Activated CD4-positive, alpha-beta T cell treated with anti-CD3 and anti-CD28 coated beads for 36 hours (primary cell): ENCODE results near the gene TREML4. TPM values are rescaled to one million over a fixed set of nuclear protein-coding genes. Genes with fewer than 3 reads are reported as not detected.

Experiments used
- ATAC-seq: fragments of 200-7000 bp; cut with Tn5 transposase; one replicate; pipeline ENCODE4 v1.10.0; 2021; ENCODE audit warnings: mild to moderate bottlenecking, moderate library complexity
- CTCF ChIA-PET: fragments of 350-600 bp; sonication (Branson Sonifier 250); formaldehyde crosslinking; loops from one replicate; lab custom pipeline; 2021; ENCODE audit warnings: antibody characterized with exemption; lab: Charles Lee
- POLR2A ChIA-PET: fragments of 350-600 bp; sonication (Branson Sonifier 250); formaldehyde crosslinking; loops from one replicate; lab custom pipeline; 2021; ENCODE audit warnings: antibody characterized with exemption, inconsistent platforms; lab: Charles Lee
- DNase-seq: peaks from one replicate; pipeline ENCODE4 v3.0.0-alpha.2; 2020
- H3K27ac Mint-ChIP-seq: one replicate; pipeline ENCODE4 v1.8.0; 2021; ENCODE audit warnings: mixed read lengths
- H3K27me3 Mint-ChIP-seq: one replicate; pipeline ENCODE4 v1.8.0; 2021; ENCODE audit warnings: mixed read lengths
- H3K36me3 Mint-ChIP-seq: one replicate; pipeline ENCODE4 v1.8.0; 2021; ENCODE audit warnings: low read depth, mixed read lengths
- H3K4me1 Mint-ChIP-seq: one replicate; pipeline ENCODE4 v1.8.0; 2021; ENCODE audit warnings: mixed read lengths
- H3K4me3 Mint-ChIP-seq: one replicate; pipeline ENCODE4 v1.8.0; 2021; ENCODE audit warnings: mild to moderate bottlenecking, moderate library complexity, mixed read lengths
- H3K9me3 Mint-ChIP-seq: one replicate; pipeline ENCODE4 v1.8.0; 2021; ENCODE audit warnings: low read depth, mixed read lengths
- intact Hi-C, 2 experiments: fragments of 100-400 bp; cut with DNase I in 1 of 2; cut with micrococcal nuclease in 1 of 2; formaldehyde crosslinking; loops; one replicate each; pipeline versions ENCODE4 v1.14.2 to v1.15.1; 2022 to 2024; cut with DNase I, micrococcal nuclease
- total RNA-seq, 2 experiments: library from RNA; stranded (reverse); gene quantifications; one replicate each; pipeline ENCODE4 v1.2.3, GENCODE V29; 2021

The TREML4 gene
- total RNA-seq, 2 experiments from 2014 or later, result not detected

DNA sequence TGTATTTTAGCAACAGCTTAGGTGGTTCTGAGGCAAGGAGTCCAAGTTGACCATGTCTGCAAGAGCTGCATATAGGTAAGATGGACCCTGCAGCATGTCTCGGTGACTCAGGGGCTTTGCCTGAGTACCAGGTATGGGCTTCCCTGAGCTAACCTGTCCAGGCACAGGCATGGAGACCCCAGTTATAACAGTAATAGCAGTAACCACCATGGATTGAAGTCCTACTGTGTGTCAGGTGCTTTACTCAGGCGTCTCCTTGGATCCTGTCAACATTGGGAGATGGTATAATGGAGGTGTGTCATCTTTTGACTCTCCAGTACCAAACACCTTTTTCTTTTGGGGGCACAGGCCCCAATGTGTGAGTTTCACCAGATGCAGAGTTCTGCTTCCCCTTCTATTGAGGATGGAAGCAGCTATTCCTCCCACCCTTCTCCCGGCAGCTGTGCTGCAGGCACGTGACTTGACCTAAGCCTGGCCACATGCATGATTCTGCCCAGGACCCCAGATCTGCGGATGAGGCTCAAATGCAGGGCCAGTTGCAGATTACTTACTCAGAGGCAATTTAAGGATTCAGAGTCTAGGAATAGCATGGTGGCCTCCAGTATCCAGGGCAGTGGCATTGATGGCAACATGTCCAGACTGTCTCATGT lies 44.6 kb downstream of the TREML4 start:
- Mint-ChIP-seq H3K27ac (no peak overlapping the region), H3K4me3 (no peak overlapping the region), H3K9me3 (no peaks in the 10 kb centered on the region), H3K27me3 (no peaks in the 10 kb centered on the region), H3K4me1 (peaks cover 3% of the 10 kb centered on the region), H3K36me3 (no peaks in the 10 kb centered on the region)
- intact Hi-C loops, result no loop called here
- DNase-seq (no peak), ATAC-seq (no peak)
- CTCF ChIA-PET, result interaction anchor here (0.6 kb wide), 1 partner anchor 47 kb away, joined by 4 read pairs; no protein-coding TSS in a partner anchor
- POLR2A ChIA-PET, result no interaction called here

DNA sequence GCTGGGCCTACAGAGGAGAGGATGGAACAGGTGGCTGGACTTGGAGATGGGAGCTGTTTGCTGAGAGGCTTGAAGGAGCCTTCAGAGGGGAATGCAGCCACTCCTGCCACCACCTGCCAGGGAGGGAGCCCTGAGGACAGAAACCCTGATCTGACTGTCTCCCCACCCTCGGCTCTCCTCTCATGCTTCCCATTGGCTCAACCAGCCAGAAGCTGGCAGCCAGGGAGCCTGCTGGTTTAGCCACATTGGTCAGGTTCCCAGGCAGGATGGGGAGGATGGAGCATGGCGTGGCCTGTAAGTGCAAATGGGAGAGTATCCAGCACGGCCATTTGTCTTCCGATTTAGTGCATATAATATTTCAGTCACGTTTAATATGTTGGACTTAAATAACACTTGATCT lies 45.6 kb downstream of the TREML4 start:
- no peak overlapping the region for H3K4me3 Mint-ChIP-seq
- DNase-seq (no peak), ATAC-seq (no peak)
- intact Hi-C loops, result no loop called here
- CTCF ChIA-PET, result no interaction called here
- POLR2A ChIA-PET, result no interaction called here
- H3K4me1 Mint-ChIP-seq, result peaks cover 4% of the 10 kb centered on the region
- no peaks in the 10 kb centered on the region for H3K36me3 Mint-ChIP-seq
- no peaks in the 10 kb centered on the region for H3K27me3 Mint-ChIP-seq
- no peaks in the 10 kb centered on the region for H3K9me3 Mint-ChIP-seq
- H3K27ac Mint-ChIP-seq, result no peak overlapping the region

GRCh38 chr6:41274256-41274655 lies 46.1 kb downstream of the TREML4 start:
- no peaks in the 10 kb centered on the region for H3K27me3 Mint-ChIP-seq
- ATAC-seq (no peak), DNase-seq (no peak)
- H3K9me3 Mint-ChIP-seq, result no peaks in the 10 kb centered on the region
- no peak overlapping the region for H3K4me3 Mint-ChIP-seq
- CTCF ChIA-PET, result interaction anchor here (0.8 kb wide), 1 partner anchor 12 kb away, joined by 3 read pairs; no protein-coding TSS in a partner anchor
- H3K36me3 Mint-ChIP-seq, result no peaks in the 10 kb centered on the region
- H3K27ac Mint-ChIP-seq, result no peak overlapping the region
- POLR2A ChIA-PET, result no interaction called here
- peaks cover 10% of the 10 kb centered on the region for H3K4me1 Mint-ChIP-seq
- intact Hi-C loops, result no loop called here

DNA sequence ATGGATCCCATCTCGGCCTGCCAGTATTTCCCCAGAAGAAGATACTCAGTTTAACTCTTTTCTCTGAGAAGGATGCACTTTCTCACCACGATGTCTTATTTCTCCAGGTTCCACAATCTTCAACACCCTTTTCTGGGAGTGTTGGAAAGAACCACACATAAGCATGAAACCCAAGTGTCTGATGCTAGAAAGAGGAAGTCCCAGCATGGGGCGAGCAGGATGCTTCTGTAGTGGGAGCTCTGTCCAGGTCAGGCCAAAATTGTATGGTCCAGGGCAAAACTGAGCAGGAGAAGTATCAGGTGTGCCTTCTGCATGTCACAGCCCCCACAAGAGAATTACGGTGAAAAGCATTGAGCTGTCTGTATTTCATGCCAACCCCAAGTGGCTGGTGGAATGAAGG lies 47.3 kb downstream of the TREML4 start:
- no peak overlapping the region for H3K27ac Mint-ChIP-seq
- CTCF ChIA-PET, result no interaction called here
- POLR2A ChIA-PET, result no interaction called here
- H3K4me1 Mint-ChIP-seq, result peaks cover 12% of the 10 kb centered on the region
- intact Hi-C loops, result no loop called here
- no peak for ATAC-seq
- no peaks in the 10 kb centered on the region for H3K9me3 Mint-ChIP-seq
- H3K36me3 Mint-ChIP-seq, result no peaks in the 10 kb centered on the region
- no peak overlapping the region for H3K4me3 Mint-ChIP-seq
- no peaks in the 10 kb centered on the region for H3K27me3 Mint-ChIP-seq
- DNase-seq, result no peak

GRCh38 chr6:41277605-41278004 lies 49.5 kb downstream of the TREML4 start:
- CTCF ChIA-PET, result interaction anchor here (0.7 to 3.2 kb wide), 7 partner anchors 17 to 60 kb away, joined by 3 to 19 read pairs (median 5); no protein-coding TSS in a partner anchor
- intact Hi-C loops, result no loop called here
- H3K27ac Mint-ChIP-seq, result no peak overlapping the region
- H3K4me1 Mint-ChIP-seq, result peaks cover 9% of the 10 kb centered on the region
- H3K9me3 Mint-ChIP-seq, result no peaks in the 10 kb centered on the region
- POLR2A ChIA-PET, result no interaction called here
- DNase-seq (no peak), ATAC-seq (no peak)
- H3K4me3 Mint-ChIP-seq, result no peak overlapping the region
- H3K36me3 Mint-ChIP-seq, result no peaks in the 10 kb centered on the region
- no peaks in the 10 kb centered on the region for H3K27me3 Mint-ChIP-seq

GRCh38 chr6:41278699-41279405 lies 50.7 kb downstream of the TREML4 start:
- CTCF ChIA-PET, result interaction anchor here (0.5 to 3.2 kb wide), 16 partner anchors 9 to 427 kb away, joined by 3 to 19 read pairs (median 4); no protein-coding TSS in a partner anchor
- peak; percentile 79 for DNase-seq

GRCh38 chr6:41280381-41281057 lies 52.4 kb downstream of the TREML4 start:
- Mint-ChIP-seq H3K4me3 (no peak overlapping the region), H3K27me3 (peaks cover 3% of the 10 kb centered on the region), H3K9me3 (no peaks in the 10 kb centered on the region), H3K4me1 (peaks cover 11% of the 10 kb centered on the region), H3K27ac (no peak overlapping the region), H3K36me3 (no peaks in the 10 kb centered on the region)
- CTCF ChIA-PET, result no interaction called here
- POLR2A ChIA-PET, result no interaction called here
- ATAC-seq (no peak), DNase-seq (no peak)
- intact Hi-C loops, result no loop called here

More at GRCh38 chr6:41278699-41279405, 50.7 kb downstream of the TREML4 start:
- Mint-ChIP-seq H3K4me1 (peaks cover 11% of the 10 kb centered on the region), H3K27me3 (peaks cover 3% of the 10 kb centered on the region), H3K9me3 (no peaks in the 10 kb centered on the region), H3K27ac (peak overlapping the region; percentile 39), H3K36me3 (no peaks in the 10 kb centered on the region), H3K4me3 (no peak overlapping the region)
- ATAC-seq, result peak; percentile 92
- POLR2A ChIA-PET, result interaction anchor here (0.5 kb wide), 1 partner anchor 406 kb away, joined by 5 read pairs; no protein-coding TSS in a partner anchor
- intact Hi-C loops, result loop anchor here (1.0 kb wide), 2 partner anchors 39 to 40 kb away; no protein-coding TSS in a partner anchor

DNA sequence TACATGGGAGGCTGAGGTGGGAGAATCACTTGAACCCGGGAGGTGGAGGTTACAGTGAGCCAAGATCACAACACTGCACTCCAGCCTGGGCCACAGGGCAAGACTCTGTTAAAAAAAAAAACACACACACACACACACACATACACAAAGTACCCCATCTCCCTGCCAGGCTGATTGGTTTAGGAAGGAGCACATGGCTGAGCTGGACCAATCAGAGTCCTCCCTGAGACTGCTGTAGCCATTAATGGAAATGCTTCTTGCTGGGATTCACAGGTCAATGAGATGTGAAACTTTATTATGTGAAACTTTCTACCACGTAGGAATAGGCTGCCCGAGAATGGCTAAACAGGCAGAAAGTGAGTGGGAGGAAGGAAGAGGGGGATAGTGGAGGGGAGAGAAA lies 55.5 kb downstream of the TREML4 start:
- intact Hi-C loops, result no loop called here
- ChIA-PET POLR2A (no interaction called here), CTCF (no interaction called here)
- Mint-ChIP-seq H3K27ac (no peak overlapping the region), H3K9me3 (no peaks in the 10 kb centered on the region), H3K36me3 (no peaks in the 10 kb centered on the region), H3K4me1 (peaks cover 21% of the 10 kb centered on the region), H3K27me3 (peaks cover 3% of the 10 kb centered on the region), H3K4me3 (no peak overlapping the region)
- ATAC-seq (no peak), DNase-seq (no peak)

DNA sequence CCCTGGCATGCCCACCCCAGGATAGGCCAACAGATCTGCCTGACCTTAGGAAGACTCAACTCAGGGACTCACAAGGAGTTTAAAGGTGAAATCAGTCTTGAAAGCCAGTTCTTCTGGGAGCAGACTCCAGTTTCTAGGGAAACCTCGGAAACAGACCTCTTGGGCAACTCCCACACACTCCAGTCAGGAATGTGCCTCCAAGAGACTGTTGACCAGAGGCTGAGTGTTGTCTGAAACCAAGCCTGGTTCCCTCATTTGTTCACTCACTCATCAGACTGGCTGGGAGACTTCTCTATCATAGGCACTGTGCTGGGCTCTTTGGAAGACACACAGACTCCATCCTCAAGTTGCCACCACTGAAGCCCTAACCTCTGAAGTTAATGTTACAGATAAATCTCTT lies 56.6 kb downstream of the TREML4 start:
- ATAC-seq, result no peak
- ChIA-PET CTCF (no interaction called here), POLR2A (no interaction called here)
- intact Hi-C loops, result no loop called here
- H3K27me3 Mint-ChIP-seq, result peaks cover 3% of the 10 kb centered on the region
- peaks cover 13% of the 10 kb centered on the region for H3K4me1 Mint-ChIP-seq
- no peaks in the 10 kb centered on the region for H3K9me3 Mint-ChIP-seq
- H3K4me3 Mint-ChIP-seq, result no peak overlapping the region
- H3K36me3 Mint-ChIP-seq, result no peaks in the 10 kb centered on the region
- DNase-seq, result no peak
- no peak overlapping the region for H3K27ac Mint-ChIP-seq

- ChIA-PET CTCF (interaction anchor here (2.5 kb wide), 1 partner anchor 12 kb away, joined by 7 read pairs; no protein-coding TSS in a partner anchor), POLR2A (no interaction called here)
- H3K27ac Mint-ChIP-seq, result no peak within 1 kb of the TSS
- ATAC-seq (peak; percentile 38), DNase-seq (no peak)
- H3K27me3 Mint-ChIP-seq, result peaks cover 3% of the 10 kb centered on the region
- no peaks in the 10 kb centered on the region for H3K9me3 Mint-ChIP-seq
- H3K4me1 Mint-ChIP-seq, result peaks cover 13% of the 10 kb centered on the region
- intact Hi-C loops, result no loop called here
- no peak within 1 kb of the TSS for H3K4me3 Mint-ChIP-seq
- H3K36me3 Mint-ChIP-seq, result no peaks in the 10 kb centered on the region
Measured at GRCh38 chr6:41286544-41287346, 58.6 kb downstream of the TREML4 start, which contains the start of gene TREM1. Gene TREM1, minus strand, starts transcription at chr6:41286682. Its CDS starts 27 bp downstream, at chr6:41286655.
